Activated CD8-positive, alpha-beta memory T cell treated with anti-CD3 and anti-CD28 coated beads, Interleukin-2, amount 50 U/mL, for 48 hours (primary cell): ENCODE measurements around the gene RPS6KA2.

ENCODE experiments used
- DNase-seq: peaks from one replicate; pipeline ENCODE4 v3.0.0-alpha.2; 2020

RPS6KA2 gene

DNA sequence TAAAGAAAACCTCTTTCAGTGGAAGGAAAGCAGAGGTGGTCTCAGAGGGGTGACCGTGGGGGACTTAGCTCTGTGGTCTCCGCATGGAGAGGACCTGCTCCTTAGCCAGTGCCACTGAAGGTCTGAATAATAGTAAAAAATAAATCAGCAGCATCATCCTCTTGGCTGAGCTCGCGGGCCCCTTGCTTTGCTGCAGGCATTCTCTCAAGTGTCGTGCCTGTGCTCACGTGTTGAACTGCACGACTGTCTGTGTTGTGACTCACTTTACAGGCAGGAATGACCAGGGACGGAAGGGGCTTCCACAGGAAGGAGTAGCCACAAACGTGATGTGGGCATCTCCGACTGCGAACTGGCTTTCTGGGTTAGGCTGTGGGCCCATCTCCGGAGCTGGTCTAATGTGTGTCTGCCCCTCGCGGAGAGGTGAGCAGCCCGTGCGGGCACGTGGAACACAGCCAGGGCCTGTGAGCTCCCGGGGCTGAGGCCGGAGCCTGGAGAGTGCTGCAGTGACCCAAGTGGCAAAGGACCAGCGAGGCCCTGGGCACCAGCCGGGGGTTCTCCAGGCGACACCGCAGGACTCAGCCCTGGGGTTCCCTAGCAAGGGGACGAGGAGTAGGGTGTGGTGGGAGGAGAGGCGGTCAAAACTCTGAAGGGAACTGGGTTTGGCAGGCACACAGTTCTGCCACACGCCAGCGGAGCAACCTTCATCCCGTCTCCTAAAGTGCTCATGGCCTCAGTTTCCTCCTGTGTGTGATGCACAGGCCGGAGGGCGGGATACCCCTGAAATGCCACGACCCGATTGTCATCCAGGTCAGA, 129.8 kb downstream of the RPS6KA2 start:
- DNase-seq = no peak

DNA sequence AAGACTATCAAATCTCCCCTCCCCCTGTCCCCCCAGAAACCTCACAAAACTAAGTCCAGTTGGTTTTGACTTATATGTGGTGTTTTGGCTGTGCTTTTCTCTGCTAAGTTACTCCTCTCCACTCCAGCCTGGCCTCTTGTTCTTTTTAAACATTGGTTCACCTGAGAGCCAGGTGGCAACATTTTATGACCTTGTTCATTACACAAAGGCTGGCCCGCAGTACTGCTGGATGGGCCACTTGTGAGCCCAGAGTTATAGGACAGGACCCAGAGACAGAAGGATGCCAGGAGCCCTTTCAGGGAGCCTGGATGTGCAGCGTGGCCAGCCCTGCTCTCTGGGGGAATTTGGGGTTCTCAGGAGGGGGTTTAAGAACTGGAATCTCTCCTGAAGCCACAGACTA, 130.6 kb downstream of the RPS6KA2 start:
- DNase-seq = no peak

DNA sequence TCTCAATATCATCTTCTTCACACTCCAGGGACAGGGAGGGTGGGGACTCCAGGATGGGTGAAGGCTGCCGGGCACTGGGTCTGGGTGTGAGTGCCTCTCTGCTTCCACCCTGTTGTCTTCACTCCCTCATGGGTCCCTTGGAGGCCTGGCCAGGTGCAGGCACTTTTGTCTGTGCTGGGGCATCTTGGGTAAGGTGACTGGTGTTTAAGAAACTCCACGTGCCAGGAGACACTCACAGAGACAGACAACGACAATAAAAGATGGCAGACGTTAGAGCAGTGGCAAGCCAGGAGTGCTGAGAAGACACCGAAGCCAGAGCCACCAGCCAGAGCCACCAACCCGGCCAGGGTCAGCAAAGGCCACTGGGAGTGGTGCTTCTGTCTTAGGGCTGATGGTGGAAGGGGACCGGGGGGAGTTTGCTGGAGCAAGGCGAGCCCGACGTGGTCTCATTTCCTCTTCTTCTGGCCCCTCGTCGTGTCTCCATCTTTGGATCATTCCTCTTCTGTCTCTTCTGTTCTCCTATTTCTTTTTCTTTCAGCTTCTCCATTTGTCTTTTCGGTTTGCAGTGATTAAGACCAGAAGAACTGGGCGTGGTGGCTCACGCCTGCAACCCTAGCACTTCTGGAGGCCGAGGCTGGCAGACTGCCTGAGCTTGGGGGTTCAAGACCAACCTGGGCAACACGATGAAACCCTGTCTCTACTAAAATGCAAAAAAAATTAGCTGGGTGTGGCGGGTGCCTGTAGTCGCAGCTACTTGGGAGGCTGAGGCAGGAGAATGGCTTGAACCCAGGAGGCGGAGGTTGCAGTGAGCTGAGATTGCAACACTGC, 131.3 kb downstream of the RPS6KA2 start:
- DNase-seq = no peak

DNA sequence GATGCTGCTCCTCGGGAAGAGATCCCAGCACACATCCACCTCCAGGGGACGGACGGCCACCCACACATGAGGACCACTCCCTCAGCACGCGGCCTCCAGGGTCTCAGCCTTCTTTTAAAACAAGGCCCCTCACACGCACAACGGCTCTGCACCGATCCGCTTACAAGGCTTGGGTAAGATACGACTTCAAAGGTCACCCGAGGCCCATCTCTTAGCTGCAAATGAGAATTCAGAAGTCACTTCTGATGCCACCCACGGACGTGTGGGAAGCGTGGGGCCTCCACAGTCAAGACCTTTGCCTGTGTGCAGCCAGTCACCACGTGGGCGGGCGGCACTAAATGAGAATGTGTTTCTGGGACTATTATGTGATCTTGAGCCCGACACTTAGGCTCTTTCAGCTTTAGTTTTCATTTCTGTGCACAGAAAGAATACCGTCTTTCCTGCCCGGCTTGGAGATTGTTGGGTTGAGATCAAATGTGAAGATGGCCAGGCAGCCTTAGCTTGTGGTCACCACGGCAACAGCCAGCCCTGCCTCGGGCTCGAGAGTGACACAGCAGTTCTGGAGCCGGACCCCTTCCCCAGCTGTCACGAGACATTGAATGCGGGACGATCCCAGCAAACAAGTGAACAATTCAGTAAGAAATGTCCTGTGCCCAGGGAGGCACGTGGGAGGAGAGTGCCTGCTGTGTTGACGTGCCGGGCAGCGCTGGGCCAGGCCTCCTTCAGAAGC, 132.1 kb downstream of the RPS6KA2 start:
- no peak for DNase-seq

DNA sequence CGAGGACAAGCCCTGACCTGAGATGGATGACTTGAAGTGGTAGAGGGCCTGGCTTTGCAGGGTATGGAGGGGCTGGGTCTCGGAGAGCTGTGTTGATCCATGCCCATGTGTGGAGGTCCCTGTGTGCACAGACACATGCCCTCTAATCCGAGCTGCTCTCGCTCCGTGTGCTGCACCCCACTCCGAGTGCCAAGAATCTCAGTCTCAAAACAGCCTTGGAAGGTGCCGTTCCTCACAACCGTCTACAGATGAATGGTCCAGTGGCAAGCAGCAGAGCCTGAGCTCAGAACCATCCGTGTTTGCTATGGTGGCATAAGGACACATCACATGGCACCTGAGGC, 133.0 kb downstream of the RPS6KA2 start:
- no peak for DNase-seq

DNA sequence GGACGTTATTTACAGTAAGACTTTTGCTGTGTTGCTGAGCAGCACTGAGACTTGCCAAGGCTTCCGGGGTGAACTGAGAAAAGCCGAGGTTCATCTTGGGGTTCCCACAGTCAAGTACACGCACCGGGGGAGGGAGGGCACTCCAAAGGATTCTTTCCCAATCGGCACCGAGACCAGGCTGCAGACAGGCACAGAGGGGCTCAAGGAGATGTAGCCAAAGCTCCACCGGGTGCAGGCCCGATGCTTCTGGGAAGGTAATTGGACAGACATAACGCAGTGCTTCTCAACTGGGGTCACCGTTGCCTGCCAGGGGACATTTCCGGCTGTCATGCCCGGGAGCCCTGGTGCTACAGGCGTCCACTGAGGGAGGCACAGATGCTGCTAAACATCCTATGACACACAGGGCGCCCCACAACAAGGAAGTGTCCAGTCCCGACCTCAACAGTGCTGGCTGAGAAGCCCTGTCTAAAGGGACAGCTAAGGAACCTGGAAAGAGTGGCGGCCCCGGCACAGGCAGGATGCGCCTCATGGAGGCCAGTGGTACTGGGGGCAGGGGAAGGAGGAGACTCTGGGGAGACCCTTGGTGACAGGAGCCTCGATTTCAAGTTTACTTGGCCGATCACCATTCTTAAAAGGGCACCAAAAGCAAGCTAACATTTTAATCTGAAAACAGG, 133.5 kb downstream of the RPS6KA2 start:
- no peak for DNase-seq

DNA sequence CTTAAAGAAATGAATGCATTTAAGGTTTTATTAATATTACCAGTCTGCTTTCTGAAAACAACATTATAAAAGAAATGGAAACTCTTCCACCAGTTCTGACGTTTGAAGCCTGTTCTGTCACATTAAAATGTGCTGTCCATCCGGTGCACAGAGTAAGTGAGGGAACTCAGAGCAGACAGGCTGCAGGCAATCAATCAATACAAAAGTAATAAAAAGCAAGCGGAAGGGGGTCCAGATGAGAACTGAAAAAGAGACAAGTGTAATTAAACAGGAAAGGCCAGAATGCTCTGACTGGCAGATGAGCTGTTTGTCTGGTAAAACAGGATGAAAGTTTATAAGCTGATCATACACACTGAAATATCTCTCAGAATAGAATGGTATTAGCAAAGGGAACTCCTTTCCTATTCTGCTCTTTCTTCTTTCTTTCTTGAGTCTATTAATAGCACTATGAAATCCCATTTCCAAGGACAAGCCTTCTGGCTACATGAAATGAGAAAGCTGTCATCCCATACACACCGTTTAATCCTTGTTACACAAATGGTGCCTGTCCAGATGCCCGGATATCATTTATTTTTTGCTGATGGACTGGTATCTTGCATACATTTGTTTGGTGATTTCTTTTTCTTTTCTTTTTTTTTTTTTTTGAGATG, 134.8 kb downstream of the RPS6KA2 start:
- DNase-seq = no peak

DNA sequence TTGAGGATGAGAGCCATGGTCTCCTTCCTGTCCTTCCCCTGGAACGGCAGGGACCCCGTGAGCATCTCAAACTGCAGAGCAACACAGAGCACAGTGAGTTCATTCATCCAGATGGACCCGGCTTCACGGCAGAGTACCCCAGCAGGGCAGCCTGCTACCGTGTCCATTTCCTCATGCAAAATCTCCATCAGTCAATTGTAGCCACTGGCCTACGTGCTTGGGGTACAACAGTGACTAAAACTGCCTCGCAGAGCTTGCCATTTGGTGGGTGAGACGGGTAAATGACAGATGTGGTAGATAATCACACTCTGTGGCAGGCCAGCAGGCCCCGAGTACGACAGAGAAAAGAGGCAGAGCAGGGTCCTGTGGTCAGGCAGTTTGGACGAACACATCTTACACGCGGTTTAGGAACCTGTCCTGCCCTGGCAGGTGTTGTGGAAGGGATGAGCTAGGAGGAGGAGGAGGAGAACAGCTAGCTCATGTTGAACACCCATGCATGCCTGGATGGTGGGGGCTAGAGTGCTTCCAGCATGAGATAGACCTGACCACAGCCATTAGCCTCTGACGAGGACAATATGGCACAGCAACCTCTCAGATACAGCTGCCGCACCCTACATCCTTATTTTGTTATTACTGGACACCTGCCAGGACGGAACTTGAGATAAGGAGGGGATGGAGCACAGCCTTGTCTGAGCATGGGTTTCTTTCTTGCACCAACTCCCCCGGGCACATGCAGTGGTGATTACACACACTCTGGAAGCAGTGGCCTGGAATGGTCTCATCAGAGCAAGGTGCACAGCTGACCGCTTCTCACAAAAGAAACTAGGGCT, 136.2 kb downstream of the RPS6KA2 start:
- DNase-seq = no peak

DNA sequence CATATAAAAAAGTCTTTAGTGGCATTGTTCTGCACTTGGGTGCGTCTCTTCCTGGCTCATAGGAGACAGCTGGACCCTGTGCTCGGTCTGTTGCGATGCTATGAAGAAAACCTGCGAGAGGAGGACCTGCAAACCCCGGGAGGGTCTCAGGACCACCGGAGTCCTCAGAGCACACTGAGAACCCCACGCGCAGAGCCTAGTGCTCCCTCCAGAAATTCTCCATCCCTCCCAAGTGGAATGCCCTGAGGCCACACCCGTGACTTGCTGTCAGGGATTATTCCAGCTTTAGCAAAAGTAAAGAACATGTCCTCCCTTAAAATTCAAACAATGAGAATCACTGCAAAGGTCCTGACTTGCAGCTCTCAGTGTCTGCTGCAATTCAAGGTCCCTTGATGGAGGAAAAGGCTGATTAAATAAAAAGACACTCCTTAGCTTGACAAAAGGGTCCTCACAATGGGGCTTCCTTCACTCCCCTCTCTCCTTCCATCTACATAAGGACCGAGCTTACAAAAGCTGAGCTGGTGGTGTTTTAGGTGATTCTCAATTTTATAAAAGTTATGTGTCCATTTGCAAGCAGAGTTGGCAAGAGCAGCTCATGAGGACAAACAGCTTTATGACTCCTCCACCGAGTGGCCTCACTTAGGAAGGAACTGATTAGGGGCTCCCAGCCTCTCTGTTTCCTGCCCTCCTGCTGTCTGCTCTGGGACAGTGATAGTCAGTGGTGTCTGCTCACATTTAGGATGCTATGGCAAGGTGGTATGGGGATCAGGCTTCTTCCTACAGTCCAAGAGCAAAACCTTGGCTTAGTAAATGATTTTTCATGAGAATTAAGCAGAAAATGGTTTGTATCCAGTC, 137.5 kb downstream of the RPS6KA2 start:
- no peak for DNase-seq

DNA sequence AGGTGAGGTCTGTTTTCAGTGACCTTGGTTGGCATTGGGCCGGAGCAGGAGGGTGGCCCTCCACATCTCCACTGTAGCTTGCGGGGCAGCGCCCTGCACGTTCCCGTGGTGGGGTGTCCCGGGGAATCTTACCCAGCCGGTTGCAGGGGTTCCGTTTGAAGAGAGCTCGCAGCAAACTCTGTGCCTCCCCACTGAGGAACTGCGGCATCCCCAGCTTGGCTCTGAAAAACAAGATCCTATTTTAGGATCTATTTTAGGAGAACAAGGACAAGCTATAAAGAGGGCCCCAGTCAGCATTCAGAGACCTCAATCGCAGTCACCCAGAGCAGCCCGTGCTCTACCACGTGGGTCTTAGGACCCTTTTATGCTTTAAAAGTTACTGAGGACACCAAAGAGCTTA, 138.3 kb downstream of the RPS6KA2 start:
- no peak for DNase-seq

DNA sequence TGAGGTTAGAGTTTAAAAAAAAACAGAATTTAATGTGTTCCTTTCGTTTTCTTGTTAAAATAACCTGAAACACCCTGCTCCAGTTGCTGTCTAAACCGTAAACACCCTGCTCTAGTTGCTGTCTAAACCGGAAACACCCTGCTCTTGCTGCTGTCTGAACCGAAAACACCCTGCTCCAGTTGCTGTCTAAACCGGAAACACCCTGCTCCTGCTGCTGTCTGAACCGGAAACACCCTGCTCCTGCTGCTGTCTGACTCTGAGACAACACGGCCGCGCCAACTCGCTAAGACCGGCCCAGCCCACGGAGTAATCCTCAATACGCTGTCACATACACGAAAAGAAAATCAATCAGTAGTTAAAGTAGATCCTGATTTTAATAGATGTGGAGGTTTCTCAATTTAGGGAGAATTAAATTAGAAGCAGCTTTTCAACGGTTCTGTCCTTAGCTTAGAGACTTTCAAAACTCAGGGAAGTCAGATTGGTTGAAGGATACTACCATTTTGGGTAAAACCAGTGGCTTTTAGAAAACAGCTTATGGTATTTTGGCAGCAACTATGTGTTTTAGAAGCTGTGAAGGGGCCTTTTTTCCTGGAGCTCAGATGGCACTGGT, 138.9 kb downstream of the RPS6KA2 start:
- DNase-seq = peak; percentile 83

DNA sequence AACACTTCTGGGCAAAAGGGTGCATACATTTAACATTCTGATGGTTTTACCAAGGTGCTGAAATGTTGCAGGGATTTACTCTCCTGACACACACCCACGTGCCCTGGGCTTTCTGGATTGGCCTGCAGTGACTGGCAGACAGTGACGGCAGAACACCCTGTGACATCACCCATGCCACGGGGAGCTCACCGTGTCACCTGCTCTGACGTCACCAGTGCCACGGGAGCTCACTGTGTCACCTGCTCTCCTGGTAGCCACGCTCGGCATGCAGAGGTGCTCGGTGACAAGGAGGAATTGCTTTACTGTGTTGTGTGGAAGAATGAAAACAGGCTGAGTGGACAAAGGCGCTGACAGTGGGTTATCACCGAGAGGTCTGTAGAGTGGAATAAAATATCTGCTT, 139.9 kb downstream of the RPS6KA2 start:
- no peak for DNase-seq

DNA sequence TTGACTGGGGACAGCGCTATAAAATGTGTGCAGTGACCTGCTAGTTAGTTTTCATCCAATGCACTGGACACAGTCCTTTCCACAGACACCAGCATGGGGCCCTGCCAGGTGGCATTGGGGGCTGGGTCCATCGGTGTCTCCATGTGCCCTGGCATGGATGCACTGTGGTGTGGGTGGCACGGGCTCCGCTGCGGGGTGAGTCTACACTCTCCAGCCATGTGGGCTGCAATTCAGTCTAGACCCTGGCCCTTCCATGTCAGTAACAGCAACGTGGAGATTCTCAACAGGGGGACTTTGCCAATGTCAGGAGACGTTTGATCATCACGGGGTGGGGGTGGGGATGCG, 140.5 kb downstream of the RPS6KA2 start:
- DNase-seq = no peak

DNA sequence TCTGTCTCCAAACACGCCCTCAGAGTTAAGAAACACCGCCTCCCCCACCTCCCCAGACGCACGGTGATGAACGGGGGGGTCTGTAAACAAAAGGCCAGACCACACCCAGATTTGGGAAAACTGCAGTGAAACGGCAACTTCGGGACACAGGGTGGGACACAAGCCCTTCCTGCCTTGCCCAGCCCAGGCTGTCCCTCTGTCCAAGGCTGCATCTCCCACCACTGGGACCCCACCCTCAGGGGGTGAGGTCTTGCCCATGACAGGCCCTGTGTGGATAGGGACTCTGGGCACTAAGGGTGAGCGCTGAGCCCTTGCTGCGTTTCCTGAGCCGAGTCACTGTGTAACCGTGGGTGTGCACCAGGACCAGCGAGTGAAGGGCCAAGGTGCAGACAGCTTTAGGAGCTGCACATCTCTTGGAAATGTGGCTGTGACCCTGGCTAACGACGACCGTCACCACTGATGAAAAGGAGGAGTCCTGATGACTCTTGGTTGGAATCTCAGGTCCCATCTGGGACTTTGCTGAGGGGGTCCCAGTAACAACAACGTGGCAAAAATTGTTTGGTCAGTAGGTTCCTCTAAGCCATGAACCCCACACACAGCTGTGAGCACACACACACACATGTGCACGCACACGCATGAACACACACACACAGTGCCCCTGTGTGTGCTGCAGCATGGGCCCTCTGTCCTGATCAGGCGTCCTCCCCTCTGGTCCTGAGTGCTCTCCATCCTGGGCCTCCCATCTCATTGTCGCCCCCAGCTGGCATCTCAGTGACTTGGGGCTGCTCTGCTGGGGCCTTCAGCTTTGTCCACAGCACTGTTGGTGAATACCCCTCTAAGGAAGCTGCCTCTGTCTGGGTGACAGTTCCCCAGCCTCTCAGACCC, 141.2 kb downstream of the RPS6KA2 start:
- DNase-seq = no peak

DNA sequence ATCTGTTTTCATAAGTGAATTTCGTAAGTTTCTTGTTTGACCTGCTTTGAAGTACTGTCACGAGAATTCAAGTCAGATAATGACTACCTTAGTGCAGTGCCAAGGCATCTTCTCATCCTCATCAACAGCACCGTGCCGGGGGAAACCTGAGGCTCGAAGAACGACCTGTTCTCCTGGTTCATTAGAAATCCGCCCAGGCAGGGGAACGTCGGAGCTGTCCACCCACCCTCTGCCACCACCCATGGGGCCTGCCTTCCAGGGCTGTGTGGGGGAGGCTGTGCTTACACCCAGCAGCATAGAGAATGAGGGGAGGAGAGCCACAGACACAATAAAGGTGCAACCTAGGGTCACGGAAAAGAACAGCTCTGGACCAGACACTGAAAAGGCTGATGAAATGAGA, 142.2 kb downstream of the RPS6KA2 start:
- no peak for DNase-seq

DNA sequence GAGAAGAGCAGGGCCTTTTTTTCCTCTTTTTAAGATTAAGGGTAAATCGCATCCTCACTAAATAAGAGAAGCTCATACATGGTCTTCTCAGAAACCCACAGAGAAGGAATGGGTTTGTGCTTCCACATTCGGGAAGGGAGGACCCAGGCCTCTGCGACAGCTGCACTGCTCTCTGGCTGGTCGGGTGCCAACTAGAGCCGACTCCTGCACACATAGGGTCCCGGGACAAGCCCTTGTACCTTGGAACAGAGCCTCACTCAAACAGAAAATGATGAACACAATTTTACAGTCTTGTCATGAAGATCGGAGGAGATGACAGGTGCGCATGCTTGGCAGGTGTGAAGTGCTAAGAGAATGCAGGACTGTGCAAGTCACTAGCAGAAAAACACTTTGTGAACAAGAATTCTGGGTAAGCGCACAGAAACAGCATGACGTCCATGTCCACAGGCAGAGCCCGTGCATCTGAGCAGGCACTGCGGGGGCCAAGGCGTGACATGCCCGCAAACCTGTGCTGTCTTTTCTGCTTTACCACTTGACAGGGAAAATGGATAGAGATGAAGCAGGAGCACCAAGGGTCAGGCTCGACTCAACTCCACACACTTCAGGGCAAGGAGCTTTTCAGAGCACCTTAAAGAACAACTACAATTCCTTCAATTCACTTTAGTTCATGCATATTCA, 143.3 kb downstream of the RPS6KA2 start:
- DNase-seq = no peak

DNA sequence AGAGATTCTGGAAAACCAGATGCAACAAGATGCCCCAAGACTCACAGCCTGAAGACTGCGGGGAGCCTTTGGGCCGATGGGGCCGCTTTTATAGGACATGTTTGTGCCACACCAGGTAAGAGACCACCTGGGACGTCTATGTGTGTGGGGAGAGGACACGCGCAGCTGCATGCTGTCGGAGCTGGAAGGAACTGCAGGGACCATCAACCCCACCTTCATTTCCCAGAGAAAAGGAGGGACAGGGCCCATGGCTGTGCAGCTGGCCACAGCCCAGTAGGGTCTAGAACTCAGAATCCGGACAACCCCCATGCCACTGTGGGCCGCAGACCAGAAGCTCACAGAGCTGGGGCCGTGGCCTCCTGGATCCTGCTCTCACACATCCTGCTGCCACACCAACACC, 144.0 kb downstream of the RPS6KA2 start:
- no peak for DNase-seq

DNA sequence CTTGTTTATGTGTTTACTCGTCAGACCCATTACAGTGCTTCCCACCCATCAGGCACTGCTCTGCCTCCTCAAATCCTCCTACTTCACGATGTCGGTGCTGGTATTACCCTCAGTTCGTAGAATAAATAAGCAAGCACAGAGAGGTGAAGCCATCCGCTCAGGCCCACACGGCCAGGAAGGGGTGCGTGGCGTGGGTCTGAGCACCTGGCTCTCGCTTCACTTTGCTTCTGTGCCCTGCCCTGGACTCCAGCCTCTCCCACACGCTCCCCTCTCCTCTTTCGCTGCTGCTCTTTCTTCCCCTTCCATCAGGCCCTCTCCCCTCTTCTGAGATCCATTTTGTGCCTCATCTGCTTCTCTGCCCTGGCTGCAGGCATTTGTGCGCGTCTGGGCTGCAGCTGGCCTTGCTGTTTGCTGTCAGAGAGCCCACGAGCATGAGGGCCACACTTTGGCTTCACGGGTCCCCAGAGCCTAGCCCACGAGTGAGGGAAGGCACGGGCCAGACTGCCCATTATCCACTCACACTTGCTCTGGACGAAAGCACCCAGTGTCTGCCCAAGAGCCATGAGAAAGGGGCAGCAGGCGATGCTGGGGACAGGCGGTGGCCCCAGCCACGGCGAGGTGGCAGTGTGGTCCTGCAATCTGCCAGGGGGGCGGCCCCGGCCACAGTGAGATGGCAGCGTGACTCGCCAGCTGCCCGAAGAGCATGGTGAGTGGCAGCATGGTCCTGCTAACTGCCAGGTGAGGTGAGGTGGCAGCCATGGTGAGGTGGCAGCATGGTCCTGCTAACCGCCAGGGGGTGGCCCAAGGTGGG, 148.1 kb downstream of the RPS6KA2 start:
- DNase-seq = no peak
